Heart left ventricle (tissue), 13 donors: ENCODE data around the gene TMEM181.

ENCODE experiments used
- CTCF ChIP-seq, 12 donors: fragments of 200-600 bp; sonication (generic) in 4 of 12; IDR thresholded peaks; one replicate each; pipeline versions ENCODE4 v1.5.0 to v1.8.0; 2018 to 2022; ENCODE audit warnings: antibody characterized with exemption in 12 of 12, mild to moderate bottlenecking in 5 of 12
- POLR2A ChIP-seq, 2 donors: fragments of 450-650 bp; IDR thresholded peaks; one replicate each; pipeline ENCODE4 v1.6.1; 2017; ENCODE audit warnings: antibody characterized with exemption in 2 of 2, mild to moderate bottlenecking in 2 of 2, moderate library complexity in 2 of 2
- donor health status: ischemic (EF 13 %, LVEDD 7.1; RV severe dilation, severe dysfunction).
- donor health status: DM: no; HTN: yes; CAD: no.
- donor health status: DM: no; HTN: no; CAD: no.
- donor health status: ischemic (EF 25% LVEDD 6.9; RV normal size, moderate dysfunction).
- donor health status: ischemic (EF 25% LVEDD 5.7; RV mildly dilated, moderate dysfunction).
- donor health status: ischemic (EF 35%, LVEDD 5.7; RV mildly dilated, moderate dysfunction).
- donor health status: nonischemic (EF 11% LVEDD 7.7; RV severe dilation, severe dysfunction).
- donor health status: DM: yes; HTN: yes; CAD: no.
- donor health status: PGD.
- donor health status: ischemic (EF 29% LVEDD 5.4; RV normal size, mild dysfunction).
- donor health status: nonischemic (EF 23%, LVEDD 6.1; RV moderate dilation, normal function).

GRCh38 chr6:158624684-158625682, 65.1 kb downstream of the TMEM181 start:
- no peak for TF ChIP-seq POLR2A (IDR thresholded peaks at IDR 0.05)
- TF ChIP-seq CTCF (IDR thresholded peaks at IDR 0.05): no peak
